T-helper 2 cell (primary cell): ENCODE data around the gene NUCKS1.

Experiments used
- DNase-seq, 5 experiments: peaks; one replicate each; pipeline versions ENCODE4 v3.0.0 to v3.0.0-alpha.2; 2012 to 2022

NUCKS1 gene

DNA sequence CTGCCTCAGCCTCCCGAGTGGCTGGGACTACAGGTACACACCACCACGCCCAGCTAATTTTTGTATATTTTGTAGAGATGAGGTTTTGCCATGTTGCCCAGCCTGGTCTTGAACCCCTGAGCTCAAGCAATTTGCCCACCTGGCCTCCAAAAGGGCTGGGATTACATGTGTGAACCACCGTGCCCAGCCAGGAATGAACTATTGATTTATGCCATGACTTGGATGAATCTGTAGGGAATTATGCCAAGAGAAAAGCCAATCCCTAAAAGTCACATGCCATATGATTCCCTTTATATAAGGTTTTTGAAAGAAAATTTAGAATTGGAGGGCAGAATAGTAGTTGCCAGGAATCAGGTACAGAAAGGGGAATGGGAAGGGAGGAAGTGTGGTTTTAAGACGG lies 50.6 kb downstream of the NUCKS1 start:
- DNase-seq = no peak

DNA sequence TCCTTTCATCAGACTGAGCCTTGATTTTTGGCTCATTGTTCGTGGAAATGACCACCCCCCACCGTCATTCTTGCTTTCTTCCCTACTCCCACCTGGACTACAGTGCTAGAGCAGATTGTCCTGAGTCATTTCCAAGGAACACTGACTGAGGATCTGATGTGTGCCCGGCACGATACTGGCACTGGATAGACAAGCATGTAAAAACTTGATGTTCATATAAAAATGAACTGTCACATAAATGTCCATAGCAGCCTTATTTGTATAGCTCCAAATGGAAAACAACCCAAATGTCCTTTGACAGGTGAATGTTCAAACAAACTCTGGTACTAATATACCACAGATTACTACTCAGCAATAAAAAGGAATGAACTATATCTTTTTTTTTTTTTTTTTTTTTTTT lies 51.1 kb downstream of the NUCKS1 start:
- DNase-seq = no peak

DNA sequence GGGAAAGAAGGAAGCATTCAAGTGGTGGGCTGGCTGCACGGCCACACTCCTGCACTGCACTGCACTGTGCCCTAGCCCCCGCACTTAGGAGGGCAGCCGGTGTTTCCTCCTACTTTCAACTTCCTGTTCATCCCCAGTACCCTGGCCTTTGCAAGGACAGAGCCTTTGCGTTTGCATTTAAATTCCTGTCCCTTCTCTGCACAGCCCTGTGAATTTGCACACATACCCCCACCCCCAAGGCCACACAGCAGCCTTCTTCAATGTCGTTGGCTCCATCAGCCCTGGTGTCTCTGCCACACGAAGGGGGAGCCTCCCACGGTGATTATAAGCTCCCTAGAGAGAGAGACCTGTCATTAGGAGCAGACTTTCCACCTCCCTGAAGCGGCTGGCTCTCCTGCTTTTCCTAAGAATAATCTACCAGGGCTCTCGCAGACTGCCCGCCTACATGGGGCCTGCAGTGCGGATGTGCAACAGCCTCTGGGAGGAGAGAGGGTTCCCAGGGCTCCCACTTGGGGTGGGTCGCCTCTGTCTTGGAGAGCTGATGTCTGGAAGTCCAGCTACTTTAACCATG lies 56.5 kb downstream of the NUCKS1 start:
- DNase-seq = no peak

DNA sequence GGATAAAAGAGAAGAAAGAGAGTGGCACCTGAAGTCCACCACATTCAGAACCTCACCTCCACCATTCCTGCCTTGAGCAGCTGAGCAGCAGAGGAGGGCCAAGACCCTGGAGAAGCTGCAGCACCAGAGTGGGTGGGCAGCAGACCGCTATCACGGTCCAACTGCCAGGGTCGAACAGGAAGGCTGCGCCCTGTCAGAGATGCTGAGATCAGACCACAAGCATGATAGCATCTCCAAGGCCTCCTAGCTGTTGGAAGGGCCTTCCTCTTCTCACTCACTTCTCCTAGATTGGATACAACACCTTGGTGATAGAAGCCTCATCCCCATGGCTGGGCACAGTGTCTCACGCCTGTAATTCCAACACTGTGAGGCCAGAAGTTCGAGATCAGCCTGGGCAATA lies 57.6 kb downstream of the NUCKS1 start:
- no peak for DNase-seq

DNA sequence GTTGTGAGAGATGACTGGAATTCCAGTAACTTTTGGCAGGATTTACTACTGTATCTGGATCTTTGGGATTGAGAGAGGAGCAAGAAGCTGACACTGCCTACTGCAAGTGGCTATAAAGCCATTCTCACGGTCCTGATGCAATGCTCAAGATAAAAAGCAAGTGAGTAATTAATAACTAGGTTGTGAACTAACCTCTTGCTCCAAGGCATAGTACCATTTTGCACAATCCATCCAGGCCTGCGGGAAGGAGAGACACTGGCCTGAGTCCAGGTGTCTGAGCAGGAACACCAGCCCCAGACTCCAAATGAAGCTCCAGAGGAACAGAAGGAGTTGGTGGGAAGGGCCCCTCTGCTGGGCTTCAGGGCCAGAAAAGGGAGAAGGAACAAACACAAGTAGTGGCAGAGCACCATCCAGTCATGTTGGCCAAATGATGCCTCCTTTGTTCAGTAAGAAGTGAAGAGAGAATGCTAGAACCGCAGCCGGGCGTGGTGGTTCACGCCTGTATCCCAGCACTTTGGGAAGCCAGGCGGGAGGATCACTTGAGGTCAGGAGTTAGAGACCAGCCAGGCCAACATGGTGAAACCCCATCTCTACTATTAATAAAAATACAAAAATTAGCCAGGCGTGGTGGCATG lies 59.7 kb downstream of the NUCKS1 start:
- DNase-seq = no peak

DNA sequence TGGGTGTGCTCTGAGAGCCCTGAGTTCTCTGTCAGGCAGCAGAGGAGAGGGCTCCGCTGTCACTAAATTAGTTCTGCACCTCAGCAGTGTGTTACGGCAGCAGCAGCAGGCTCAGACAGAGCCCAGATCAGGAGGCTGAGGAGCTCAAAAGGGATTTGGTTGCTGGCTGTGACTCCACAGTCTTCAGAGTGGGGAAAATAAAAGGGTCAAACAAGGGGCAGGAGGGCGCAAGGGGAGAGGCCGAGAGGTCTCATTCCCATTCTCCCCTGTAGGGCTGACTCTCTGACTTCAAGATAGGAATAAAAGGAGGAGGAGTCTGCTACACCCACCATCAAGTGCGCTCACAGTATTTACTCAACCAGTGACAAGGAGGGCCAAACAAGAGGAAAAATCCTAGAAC lies 60.5 kb downstream of the NUCKS1 start:
- DNase-seq = no peak

DNA sequence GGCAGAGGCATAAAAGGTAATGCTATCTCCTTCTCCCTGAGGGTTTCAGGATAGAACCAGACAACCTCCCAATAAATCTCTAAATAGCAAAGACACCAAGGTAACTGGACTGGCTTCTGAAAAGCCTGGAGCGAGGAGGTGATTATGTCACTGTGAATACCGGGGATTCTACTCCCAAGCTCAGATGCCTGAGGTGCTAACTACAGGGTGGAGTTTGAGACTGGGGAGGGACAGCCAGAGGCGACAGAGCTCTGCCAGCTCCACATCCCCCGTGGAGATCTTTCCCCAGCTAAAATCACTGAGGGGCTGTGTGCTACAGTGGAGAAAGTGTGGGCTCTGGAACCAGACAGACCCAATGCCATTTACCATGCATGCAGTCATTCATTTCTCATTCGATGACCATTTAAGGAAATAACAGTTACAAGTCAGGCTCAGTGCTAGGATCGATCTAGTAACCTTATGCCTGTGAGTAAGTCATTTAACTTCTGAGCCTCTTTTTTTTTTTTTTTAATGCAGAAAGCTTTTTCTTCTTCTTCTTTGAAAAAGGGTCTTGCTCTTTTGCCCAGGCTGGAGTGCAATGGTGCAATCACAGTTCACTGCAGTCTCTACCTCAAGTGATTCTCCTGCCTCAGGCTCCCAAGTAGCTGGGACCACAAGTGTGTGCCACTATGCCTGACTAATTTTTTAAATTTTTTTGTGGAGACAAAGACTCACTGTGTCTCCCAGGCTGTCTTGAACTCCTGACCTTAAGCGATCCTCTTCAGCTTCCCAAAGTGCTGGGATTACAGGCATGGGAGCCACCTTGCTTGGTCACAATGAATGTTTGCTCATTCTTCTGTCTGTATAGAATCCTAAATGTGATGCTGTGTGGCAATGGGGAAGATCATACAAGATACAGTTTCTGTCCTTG lies 61.6 kb downstream of the NUCKS1 start:
- DNase-seq = no peak

DNA sequence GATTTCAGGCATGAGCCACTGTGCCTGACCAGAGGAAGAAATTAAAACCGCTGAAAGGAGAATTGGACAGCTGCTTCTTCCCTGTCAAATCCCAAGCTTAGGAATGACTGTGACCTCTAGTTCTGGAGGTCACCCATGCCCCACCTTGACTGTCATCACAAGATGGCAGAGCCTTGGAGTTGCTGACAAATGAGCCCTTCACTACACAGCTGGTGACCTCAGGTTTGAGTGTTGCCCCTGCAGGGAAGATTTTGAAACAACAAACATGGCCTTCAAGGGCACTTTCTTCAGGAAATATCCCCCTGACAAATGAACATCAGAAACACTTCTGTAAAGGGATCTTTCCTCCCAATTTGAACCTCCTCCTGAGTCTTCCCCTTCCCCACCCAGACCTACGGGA lies 62.7 kb downstream of the NUCKS1 start:
- DNase-seq = no peak

DNA sequence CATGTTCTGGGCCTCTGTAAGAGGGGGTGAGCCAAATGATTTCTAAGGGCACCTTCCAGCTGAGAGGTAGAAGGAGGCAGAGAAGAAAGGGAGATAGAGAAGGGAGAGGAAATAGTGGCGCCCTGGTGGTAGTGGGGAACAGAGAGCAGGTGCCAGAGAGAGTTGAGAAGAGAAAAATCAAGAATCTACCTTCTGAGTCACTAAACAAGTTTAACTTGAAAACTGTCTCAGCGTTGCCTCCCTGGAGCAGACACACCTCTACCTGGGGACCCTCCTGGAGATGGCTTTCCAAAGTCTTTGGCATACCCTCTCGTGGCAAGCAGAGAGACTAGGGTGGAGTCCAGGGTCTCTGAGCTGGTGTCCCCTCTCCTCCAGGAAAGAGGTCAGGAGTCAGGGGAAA lies 68.6 kb downstream of the NUCKS1 start:
- DNase-seq = no peak

DNA sequence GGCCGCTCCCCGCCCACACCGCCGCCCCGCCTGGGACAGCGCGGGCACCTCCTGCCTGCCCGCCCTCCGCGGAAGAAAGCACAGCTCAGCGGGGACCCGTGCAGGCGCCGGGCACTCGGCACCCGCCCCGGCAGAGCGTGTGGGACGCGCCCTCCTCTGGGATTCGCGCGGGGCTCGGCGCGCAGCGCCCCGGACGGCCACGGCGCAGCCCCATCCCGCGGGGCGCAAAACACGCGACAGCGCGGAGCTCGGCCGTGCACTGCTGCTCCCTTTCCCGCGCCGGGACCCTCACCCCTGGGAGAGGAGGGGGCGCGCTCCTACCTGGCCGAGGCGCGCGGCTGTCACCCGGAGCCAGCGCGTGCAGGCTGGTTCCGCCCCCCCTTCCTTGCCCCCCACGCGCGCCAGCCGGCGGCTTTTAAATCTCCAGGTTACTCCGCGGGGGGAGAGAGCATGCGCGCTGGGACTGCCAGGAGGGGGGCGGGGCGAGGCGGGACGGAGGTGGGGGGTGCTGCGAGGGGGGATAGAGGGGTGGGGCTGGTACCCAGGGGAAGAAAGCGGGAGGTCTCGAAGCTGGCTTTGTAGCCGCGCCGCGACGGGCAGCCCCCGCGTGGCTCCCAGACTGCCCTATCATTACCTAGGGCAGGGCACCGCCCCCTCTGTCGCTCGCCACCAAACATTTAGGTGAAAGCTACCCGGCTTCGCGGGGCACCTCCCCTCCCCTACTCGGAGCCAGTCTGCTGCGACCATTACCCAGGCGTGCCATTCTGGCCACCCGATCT lies 69.7 kb downstream of the NUCKS1 start, which contains the start of gene SLC45A3:
SLC45A3 (minus strand) TSS at position 437 of the 779 bp plus-strand sequence. CDS start 15,853 bp downstream, outside the sequence.
- peak in 2 of 5 experiments; percentile 20 to 44 for DNase-seq

DNA sequence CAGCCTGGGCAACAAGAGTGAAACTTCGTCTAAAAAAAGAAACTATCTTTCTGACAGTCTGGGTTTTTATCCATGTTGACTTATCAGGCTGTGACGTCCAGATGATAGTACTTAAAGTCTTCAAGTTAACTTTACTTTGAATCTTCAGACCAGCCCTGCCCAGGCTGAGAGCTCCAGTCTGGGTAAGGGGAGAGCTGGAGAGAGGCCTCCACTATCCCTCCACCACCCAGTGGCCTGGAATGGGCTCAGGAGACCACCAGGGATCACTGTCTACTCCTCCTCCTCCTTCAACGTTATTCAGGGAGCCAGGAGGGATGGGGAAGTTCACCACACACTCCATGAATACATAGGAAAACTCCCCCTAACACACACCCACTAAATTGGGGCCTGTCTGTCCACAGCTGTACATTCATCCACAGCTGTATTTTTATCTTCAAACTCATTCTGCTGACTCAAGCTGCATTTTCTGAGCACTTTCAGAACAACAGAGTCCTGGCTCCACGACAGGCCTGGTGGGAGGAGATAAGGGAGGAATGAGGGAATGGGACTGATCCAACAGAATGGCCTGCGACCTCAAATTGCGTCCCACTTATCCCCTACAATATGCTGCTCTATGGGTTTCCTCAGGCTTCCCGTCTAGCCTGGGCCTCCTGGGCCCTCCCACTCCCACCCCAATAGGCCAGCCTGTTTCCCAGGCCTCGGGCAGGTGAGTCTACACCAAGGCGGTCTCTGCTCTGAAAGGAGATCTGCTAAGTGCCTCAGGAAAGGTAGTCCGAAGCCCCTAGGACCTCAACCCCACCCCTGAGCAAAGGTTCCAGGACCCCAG lies 71.5 kb downstream of the NUCKS1 start:
- DNase-seq = no peak

DNA sequence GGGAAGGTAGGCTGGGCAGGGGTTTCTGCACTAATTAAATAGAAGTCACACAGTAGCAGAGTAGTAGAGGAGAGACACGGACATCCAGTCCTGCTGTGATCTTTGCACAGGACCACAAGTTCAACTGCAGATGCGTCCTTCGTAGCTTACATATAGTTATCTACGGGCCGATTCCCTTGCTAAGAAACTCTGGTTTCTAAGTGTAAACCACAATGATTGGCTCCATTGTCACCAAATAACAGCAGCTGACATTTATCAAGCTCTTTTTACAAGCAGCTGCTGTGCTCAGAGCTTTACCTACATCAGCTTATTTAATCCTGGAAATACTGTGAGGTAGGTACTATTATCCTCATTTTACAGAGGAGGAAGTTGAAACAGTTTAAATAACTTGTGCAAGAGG lies 72.8 kb downstream of the NUCKS1 start:
- no peak for DNase-seq

DNA sequence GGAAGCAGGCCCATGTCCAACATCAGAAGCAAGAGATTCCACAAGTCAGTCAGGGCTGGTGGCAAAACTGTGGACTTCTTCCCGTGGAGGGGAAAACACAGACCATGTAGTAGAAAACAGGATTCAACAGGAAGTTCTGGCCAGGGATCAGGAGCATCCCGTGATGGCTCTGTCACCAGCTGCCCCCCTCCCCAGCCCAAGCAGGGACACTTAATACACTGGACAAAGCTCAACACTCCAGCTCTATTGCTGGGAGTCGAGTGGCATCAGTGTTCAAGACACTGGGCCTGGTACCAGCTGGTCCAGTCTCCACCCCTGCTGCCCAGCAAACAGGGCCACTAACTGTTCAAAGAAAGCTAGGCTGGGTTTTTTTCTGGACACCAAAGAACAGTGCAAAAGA lies 73.4 kb downstream of the NUCKS1 start:
- DNase-seq = no peak

DNA sequence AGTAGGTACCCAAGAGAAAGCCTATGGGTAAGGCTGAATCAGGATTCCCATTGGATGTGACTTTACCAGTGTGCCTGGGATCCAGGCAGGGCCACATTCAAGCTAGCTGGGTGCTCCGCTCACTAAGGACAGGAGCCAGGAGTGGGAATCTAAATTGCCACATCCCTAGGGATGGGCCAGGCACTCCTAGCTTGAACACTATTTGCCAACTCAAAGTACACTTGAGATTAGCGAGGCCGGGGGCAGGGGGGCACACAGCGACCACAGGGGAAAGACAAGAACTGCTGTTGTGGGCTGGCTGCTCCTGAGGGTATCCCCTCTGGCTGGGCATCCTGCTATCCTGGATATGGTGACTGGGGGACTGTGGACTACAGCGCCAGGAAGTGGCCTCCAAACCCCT lies 74.0 kb downstream of the NUCKS1 start:
- DNase-seq = no peak

DNA sequence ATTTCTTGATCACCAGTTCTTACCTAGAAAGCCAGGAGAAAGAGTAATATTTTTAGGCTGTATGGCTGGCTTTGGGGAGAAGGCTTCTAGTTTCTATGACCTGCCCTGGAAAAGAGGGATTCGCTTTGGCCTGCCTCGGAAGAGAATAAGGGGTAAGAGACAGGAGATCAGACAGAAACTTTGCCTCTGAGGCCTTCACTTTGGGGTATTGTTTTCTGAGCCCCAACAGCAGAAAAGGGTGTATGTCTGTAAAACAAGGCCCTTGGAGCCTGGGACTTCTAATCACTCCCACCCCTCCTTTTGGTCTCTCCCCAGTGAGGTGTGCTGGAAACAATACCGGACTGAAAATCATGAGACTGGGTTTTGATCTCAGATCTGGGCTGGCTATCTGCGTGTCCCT lies 74.7 kb downstream of the NUCKS1 start:
- DNase-seq = no peak

DNA sequence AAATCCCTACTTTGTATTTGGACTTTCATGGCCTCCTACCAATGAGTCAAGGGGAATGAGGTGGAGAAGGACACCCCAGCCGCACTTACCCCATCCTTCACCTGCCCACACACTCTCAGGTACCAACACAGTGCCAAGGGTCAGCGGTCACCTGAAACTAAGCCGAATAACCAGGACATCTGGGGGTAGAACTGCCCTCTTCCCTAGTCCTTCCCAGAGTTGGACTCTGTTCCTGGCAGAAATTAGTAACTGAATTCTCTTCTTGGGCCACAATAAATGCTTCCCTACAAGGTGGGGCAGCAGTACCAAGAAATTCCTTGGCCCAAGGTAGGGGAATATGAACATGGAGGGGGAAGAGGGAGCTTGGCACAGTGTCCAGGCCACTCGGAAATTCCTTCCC lies 77.0 kb downstream of the NUCKS1 start:
- no peak for DNase-seq

DNA sequence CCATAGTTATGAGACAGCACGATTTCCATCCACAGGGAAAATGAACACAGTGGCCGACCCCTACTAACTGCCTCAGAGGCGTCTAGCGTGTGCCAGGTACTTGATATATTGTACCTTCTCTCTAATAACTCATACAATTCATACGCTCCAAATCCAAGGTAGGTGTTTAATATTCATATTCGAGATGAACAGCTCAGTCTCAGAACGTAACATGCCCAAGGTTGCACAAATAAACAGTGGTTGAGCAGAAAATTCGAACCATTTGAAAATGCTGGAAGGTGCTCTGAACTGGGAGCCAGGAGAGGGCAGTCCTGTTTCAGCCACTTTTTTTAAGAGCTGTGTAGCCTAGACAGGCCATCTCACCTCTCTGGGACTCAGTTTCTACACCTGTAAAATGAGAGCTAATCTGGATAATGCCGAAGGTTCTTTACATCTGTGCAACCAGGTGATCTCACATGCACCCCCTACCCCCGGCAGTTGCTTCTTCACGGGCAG lies 77.5 kb downstream of the NUCKS1 start:
- no peak for DNase-seq

DNA sequence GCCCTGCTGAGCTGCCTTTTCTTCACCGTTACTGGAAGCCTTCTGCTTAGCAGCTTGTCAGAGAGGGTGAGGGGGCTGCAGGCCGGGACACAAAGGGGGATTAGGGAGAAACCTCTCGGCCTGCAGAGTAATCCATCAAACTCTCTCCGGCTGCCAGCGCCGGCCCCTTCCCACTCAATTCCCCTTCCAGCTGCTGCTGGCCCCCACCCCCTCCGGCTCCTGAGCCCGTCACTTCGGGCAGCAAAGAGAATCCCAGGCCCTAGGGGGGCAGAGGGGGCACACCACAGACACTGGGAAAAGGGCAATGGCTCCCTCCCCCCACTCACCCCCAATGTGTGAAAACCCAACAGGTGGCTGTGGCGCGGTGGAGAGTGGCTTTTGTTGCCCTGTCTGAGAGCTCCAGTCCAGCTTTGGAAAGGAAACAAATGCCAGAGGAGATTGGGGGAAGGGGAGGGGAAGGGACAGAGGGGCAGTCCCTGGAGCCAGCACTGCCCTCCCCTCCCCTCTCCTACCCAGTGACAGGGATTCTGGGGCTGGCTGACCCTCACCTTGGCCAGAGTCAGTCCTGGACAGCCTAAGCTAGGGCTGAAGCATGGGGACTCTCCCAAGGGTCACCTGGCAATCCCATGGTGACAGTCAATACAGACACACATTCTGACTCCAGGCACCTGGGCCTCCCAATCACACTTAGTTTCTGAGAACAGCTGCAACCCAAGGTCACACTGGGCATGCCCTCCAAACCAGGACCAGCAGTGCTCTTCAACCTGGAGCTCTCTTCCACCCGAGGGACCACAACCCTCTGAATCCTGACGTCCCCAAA lies 79.2 kb downstream of the NUCKS1 start:
- no peak for DNase-seq

DNA sequence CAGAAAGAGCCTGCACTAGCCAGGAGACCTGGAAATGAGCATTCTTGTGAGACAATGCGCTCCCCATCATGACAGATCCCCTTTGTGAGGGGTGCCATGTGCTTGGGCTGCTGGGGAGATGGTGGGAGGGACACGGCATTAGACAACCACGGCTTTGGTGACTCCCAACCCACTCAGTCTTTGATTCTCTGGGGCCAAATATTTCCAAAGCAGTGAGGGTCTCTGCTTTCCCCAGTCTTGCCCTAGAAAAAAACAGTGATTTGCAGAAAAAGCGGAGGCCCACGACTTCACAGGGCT lies 79.9 kb downstream of the NUCKS1 start:
- no peak for DNase-seq

DNA sequence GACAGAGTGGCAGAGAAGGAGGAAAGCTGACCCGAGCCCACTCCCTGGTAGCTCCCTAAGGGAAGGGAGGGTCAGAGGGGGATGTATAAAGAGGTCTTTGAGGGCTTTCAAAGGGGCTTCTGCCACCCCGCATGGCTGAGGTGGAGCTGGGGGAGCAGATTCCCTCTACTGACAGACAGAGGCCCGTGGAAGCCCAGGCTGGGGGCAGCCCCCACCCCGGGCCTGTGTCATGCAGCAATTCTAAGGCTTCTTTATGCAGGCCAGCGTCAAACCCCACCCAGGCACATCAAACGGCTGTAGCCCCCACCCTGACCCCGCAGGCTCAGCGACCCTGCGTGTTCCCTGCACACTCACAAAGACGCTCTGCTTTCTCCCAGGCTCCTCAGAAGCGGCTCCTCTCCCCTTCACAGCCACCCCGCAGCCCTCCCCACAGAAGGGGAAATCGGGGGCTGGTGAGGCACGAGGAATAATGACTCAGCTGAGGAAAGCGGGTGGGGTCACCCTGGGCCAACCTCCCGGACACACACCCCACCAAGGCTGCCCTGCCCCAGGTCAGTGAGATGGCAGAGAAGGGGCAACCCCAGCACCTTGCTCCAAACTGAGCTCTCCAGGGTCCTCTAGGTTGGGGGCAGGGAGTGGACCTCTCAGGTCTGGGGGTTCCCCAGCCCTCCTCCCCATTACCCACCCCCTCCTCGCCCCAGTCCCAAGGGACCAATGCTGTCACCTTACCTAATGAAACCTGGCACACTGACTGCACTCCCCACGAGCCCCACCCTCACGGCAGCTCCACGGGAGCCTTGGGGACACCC lies 80.4 kb downstream of the NUCKS1 start:
- no peak for DNase-seq
